Measurements from ENCODE around the gene GJA1. TPM values are rescaled to one million over a fixed set of nuclear protein-coding genes. Genes with fewer than 3 reads are reported as not detected.

The GJA1 gene
- total RNA-seq, 1 experiment from 2014 or later, result 15.2 TPM

- Histone ChIP-seq H2AFZ (ENCODE audit: low read length) (no peak overlapping the region), H3K9ac (ENCODE audit: low read length) (no peak overlapping the region), H3K4me1 (ENCODE audit: insufficient read depth, low read length) (no peaks in the 10 kb centered on the region), H3F3A (ENCODE audit: low read length, unreplicated experiment) (no peaks in the 10 kb centered on the region), H3K4me3 (ENCODE audit: low read length) (no peak overlapping the region), H3K27me3 (ENCODE audit: low read length) (no peaks in the 10 kb centered on the region), H3K36me3 (ENCODE audit: low read depth, low read length) (no peaks in the 10 kb centered on the region), H3K9me2 (replicated peaks; ENCODE audit: low read length) (no peaks in the 10 kb centered on the region), H3K27ac (ENCODE audit: low read length) (0 out of 2 replicates have a peak overlapping the region, but pooled peaks have one; percentile 13), H3K4me2 (ENCODE audit: low read length) (no peak overlapping the region), H4K20me1 (ENCODE audit: low read length) (no peaks in the 10 kb centered on the region), H3K9me3 (ENCODE audit: low read length) (no peaks in the 10 kb centered on the region), H3K79me2 (ENCODE audit: low read length) (peaks cover 9% of the 10 kb centered on the region; the same call in 1 of the 2 replicates)
- ChIA-PET POLR2A (ENCODE audit: unreplicated experiment) (no interaction called here), CTCF (no interaction called here)
- no peak for DNase-seq
- no TSS peak for BruUV-seq (replicated peaks)
- ATAC-seq, result no peak
- intact Hi-C loops (cut with micrococcal nuclease), result no loop called here
- no peak for TF ChIP-seq EZH2 (IDR thresholded peaks at IDR 0.05; ENCODE audit: low read length, unreplicated experiment)
- no peak for TF ChIP-seq EZH2phosphoT487 (IDR thresholded peaks at IDR 0.05; ENCODE audit: borderline replicate concordance, low read length)
Measured at GRCh38 chr6:121449331-121449730, 13.9 kb downstream of the GJA1 start.

- no peaks in the 10 kb centered on the region for H3K9me2 ChIP-seq (replicated peaks; ENCODE audit: low read length)
- H3K4me3 ChIP-seq (ENCODE audit: low read length), result no peak overlapping the region
- no peaks in the 10 kb centered on the region for H3K36me3 ChIP-seq (ENCODE audit: low read depth, low read length)
- H4K20me1 ChIP-seq (ENCODE audit: low read length), result no peaks in the 10 kb centered on the region
- intact Hi-C loops (cut with micrococcal nuclease), result no loop called here
- no peaks in the 10 kb centered on the region for H3F3A ChIP-seq (ENCODE audit: low read length, unreplicated experiment)
- TF ChIP-seq CTCF (conservative IDR thresholded peaks at IDR 0.05; ENCODE audit: low read depth, low read length), result no peak
- no peak overlapping the region for H2AFZ ChIP-seq (ENCODE audit: low read length)
- 0 out of 2 replicates have a peak, but pooled peaks cover 4% of the 10 kb centered on the region for H3K79me2 ChIP-seq (ENCODE audit: low read length)
- no peaks in the 10 kb centered on the region for H3K27me3 ChIP-seq (ENCODE audit: low read length)
- H3K27ac ChIP-seq (ENCODE audit: low read length), result no peak overlapping the region
- ChIA-PET POLR2A (ENCODE audit: unreplicated experiment) (no interaction called here), CTCF (no interaction called here)
- H3K4me1 ChIP-seq (ENCODE audit: insufficient read depth, low read length), result no peaks in the 10 kb centered on the region
- ATAC-seq, result no peak
- no peaks in the 10 kb centered on the region for H3K9me3 ChIP-seq (ENCODE audit: low read length)
- no peak for DNase-seq
- H3K9ac ChIP-seq (ENCODE audit: low read length), result no peak overlapping the region
- BruUV-seq (replicated peaks), result no TSS peak
- H3K4me2 ChIP-seq (ENCODE audit: low read length), result no peak overlapping the region
Measured at GRCh38 chr6:121450242-121450641, 14.8 kb downstream of the GJA1 start.

- ATAC-seq, result no peak
- no TSS peak for BruUV-seq (replicated peaks)
Measured at GRCh38 chr6:121451250-121451649, 15.8 kb downstream of the GJA1 start.

More at GRCh38 chr6:121451250-121451649, 15.8 kb downstream of the GJA1 start:
- no peak overlapping the region for H3K9ac ChIP-seq (ENCODE audit: low read length)
- H3K9me3 ChIP-seq (ENCODE audit: low read length), result no peaks in the 10 kb centered on the region
- ChIA-PET POLR2A (ENCODE audit: unreplicated experiment) (no interaction called here), CTCF (no interaction called here)
- H3K27ac ChIP-seq (ENCODE audit: low read length), result no peak overlapping the region
- H3K36me3 ChIP-seq (ENCODE audit: low read depth, low read length), result no peaks in the 10 kb centered on the region
- H3K4me2 ChIP-seq (ENCODE audit: low read length), result no peak overlapping the region
- no peak overlapping the region for H3K4me3 ChIP-seq (ENCODE audit: low read length)
- H3F3A ChIP-seq (ENCODE audit: low read length, unreplicated experiment), result no peaks in the 10 kb centered on the region
- intact Hi-C loops (cut with micrococcal nuclease), result no loop called here
- no peaks in the 10 kb centered on the region for H3K27me3 ChIP-seq (ENCODE audit: low read length)
- no peaks in the 10 kb centered on the region for H3K79me2 ChIP-seq (ENCODE audit: low read length)
- no peaks in the 10 kb centered on the region for H4K20me1 ChIP-seq (ENCODE audit: low read length)
- DNase-seq, result no peak
- no peak overlapping the region for H2AFZ ChIP-seq (ENCODE audit: low read length)
- TF ChIP-seq EZH2 (IDR thresholded peaks at IDR 0.05; ENCODE audit: low read length, unreplicated experiment) (no peak), CTCF (conservative IDR thresholded peaks at IDR 0.05; ENCODE audit: low read depth, low read length) (no peak), EZH2phosphoT487 (IDR thresholded peaks at IDR 0.05; ENCODE audit: borderline replicate concordance, low read length) (no peak)
- H3K9me2 ChIP-seq (replicated peaks; ENCODE audit: low read length), result no peaks in the 10 kb centered on the region
- H3K4me1 ChIP-seq (ENCODE audit: insufficient read depth, low read length), result no peaks in the 10 kb centered on the region

All from PC-3 (cell line).